WTC11 (cell line): Measurements from ENCODE around the gene TTC1.
"Not testable (repeated sequence)": the region's sequence is repeated elsewhere in the genome, so short reads cannot be mapped to it uniquely, and the experiment has no call there.

Source experiments
- EMX1 ChIP-seq: fragments of 250-450 bp; sonication (Bioruptor Pico); IDR thresholded peaks from 2 replicates; pipeline ENCODE4 v1.8.0; 2021; ENCODE audit warnings: mild to moderate bottlenecking
- ESRRA ChIP-seq: sonication (generic); formaldehyde crosslinking; IDR thresholded peaks from 2 replicates; pipeline ENCODE4 v1.8.1; 2022; ENCODE audit warnings: mild to moderate bottlenecking, missing genetic modification reagents, borderline replicate concordance
- NFYB ChIP-seq: sonication (generic); formaldehyde crosslinking; conservative IDR thresholded peaks from 2 replicates; pipeline ENCODE4 v1.8.0; 2022; ENCODE audit warnings: low read depth, missing genetic modification reagents
- NR2C2 ChIP-seq: sonication (generic); formaldehyde crosslinking; IDR thresholded peaks from 2 replicates; pipeline ENCODE4 v1.8.0; 2022; ENCODE audit warnings: mild to moderate bottlenecking, missing genetic modification reagents
- NR3C1 ChIP-seq: sonication (generic); formaldehyde crosslinking; conservative IDR thresholded peaks from 2 replicates; pipeline ENCODE4 v1.8.1; 2023; ENCODE audit warnings: low read depth, mild to moderate bottlenecking, missing genetic modification reagents
- TF ChIP-seq, protein P1 (sequence below): fragments of 200-600 bp; IDR thresholded peaks from 2 replicates; pipeline ENCODE4 v1.8.0; 2022; ENCODE audit warnings: antibody characterized with exemption
- TF ChIP-seq, protein P2 (sequence below): sonication (generic); formaldehyde crosslinking; IDR thresholded peaks from 2 replicates; pipeline ENCODE4 v1.8.1; 2023; ENCODE audit warnings: mild to moderate bottlenecking, missing genetic modification reagents, moderate library complexity
- TF ChIP-seq, protein P3 (sequence below): sonication (generic); formaldehyde crosslinking; IDR thresholded peaks from 2 replicates; pipeline ENCODE4 v1.8.1; 2023; ENCODE audit warnings: mild to moderate bottlenecking, missing genetic modification reagents
- TF ChIP-seq, protein P4 (sequence below): sonication (generic); formaldehyde crosslinking; IDR thresholded peaks from 2 replicates; pipeline ENCODE4 v1.8.0; 2023; ENCODE audit warnings: missing genetic modification reagents
- TF ChIP-seq, protein P5 (sequence below): sonication (generic); formaldehyde crosslinking; IDR thresholded peaks from 2 replicates; pipeline ENCODE4 v1.8.0; 2022; ENCODE audit warnings: mild to moderate bottlenecking, missing genetic modification reagents

DNA sequence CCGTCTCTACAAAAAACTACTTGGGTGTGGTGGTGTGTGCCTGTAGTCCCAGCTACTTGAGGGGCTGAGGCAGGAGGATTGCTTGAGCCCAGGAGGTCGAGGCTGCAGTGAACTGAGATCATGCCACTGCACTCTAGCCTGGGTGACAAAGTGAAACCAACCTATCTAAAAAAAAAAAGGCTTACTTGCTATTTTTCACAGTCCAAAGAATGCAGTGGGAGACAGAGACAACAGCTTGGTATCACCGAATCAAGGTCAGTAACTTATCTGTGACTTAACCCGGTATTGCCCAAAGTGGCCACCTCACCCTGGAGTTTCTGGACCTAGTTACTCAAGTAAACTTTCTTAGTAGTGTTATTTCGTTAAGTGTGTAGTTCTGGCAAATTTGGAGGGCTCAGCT, 60.2 kb downstream of the TTC1 start:
- not testable (repeated sequence) for TF ChIP-seq ESRRA, NR3C1, NFYB, EMX1, NR2C2 (CRISPR knock-in tag)
- TF ChIP-seq, protein P1, sequence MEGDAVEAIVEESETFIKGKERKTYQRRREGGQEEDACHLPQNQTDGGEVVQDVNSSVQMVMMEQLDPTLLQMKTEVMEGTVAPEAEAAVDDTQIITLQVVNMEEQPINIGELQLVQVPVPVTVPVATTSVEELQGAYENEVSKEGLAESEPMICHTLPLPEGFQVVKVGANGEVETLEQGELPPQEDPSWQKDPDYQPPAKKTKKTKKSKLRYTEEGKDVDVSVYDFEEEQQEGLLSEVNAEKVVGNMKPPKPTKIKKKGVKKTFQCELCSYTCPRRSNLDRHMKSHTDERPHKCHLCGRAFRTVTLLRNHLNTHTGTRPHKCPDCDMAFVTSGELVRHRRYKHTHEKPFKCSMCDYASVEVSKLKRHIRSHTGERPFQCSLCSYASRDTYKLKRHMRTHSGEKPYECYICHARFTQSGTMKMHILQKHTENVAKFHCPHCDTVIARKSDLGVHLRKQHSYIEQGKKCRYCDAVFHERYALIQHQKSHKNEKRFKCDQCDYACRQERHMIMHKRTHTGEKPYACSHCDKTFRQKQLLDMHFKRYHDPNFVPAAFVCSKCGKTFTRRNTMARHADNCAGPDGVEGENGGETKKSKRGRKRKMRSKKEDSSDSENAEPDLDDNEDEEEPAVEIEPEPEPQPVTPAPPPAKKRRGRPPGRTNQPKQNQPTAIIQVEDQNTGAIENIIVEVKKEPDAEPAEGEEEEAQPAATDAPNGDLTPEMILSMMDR, result not testable (repeated sequence)
- TF ChIP-seq, protein P2, sequence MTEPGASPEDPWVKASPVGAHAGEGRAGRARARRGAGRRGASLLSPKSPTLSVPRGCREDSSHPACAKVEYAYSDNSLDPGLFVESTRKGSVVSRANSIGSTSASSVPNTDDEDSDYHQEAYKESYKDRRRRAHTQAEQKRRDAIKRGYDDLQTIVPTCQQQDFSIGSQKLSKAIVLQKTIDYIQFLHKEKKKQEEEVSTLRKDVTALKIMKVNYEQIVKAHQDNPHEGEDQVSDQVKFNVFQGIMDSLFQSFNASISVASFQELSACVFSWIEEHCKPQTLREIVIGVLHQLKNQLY (CRISPR knock-in tag), result not testable (repeated sequence)
- TF ChIP-seq, protein P3, sequence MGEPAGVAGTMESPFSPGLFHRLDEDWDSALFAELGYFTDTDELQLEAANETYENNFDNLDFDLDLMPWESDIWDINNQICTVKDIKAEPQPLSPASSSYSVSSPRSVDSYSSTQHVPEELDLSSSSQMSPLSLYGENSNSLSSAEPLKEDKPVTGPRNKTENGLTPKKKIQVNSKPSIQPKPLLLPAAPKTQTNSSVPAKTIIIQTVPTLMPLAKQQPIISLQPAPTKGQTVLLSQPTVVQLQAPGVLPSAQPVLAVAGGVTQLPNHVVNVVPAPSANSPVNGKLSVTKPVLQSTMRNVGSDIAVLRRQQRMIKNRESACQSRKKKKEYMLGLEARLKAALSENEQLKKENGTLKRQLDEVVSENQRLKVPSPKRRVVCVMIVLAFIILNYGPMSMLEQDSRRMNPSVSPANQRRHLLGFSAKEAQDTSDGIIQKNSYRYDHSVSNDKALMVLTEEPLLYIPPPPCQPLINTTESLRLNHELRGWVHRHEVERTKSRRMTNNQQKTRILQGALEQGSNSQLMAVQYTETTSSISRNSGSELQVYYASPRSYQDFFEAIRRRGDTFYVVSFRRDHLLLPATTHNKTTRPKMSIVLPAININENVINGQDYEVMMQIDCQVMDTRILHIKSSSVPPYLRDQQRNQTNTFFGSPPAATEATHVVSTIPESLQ (CRISPR knock-in tag), result not testable (repeated sequence)
- TF ChIP-seq, protein P4, sequence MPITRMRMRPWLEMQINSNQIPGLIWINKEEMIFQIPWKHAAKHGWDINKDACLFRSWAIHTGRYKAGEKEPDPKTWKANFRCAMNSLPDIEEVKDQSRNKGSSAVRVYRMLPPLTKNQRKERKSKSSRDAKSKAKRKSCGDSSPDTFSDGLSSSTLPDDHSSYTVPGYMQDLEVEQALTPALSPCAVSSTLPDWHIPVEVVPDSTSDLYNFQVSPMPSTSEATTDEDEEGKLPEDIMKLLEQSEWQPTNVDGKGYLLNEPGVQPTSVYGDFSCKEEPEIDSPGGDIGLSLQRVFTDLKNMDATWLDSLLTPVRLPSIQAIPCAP (CRISPR knock-in tag), result not testable (repeated sequence)
- TF ChIP-seq, protein P5, sequence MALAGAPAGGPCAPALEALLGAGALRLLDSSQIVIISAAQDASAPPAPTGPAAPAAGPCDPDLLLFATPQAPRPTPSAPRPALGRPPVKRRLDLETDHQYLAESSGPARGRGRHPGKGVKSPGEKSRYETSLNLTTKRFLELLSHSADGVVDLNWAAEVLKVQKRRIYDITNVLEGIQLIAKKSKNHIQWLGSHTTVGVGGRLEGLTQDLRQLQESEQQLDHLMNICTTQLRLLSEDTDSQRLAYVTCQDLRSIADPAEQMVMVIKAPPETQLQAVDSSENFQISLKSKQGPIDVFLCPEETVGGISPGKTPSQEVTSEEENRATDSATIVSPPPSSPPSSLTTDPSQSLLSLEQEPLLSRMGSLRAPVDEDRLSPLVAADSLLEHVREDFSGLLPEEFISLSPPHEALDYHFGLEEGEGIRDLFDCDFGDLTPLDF (CRISPR knock-in tag), result not testable (repeated sequence)
